ENCODE measurements around the gene THUMPD1. TPM values are rescaled to one million over a fixed set of nuclear protein-coding genes. Genes with fewer than 3 reads are reported as not detected.
"Not testable (repeated sequence)": the region's sequence is repeated elsewhere in the genome, so short reads cannot be mapped to it uniquely, and the experiment has no call there.

The THUMPD1 gene
- total RNA-seq, 2 experiments from 2014 or later: 39.2 to 43.8 TPM

DNA sequence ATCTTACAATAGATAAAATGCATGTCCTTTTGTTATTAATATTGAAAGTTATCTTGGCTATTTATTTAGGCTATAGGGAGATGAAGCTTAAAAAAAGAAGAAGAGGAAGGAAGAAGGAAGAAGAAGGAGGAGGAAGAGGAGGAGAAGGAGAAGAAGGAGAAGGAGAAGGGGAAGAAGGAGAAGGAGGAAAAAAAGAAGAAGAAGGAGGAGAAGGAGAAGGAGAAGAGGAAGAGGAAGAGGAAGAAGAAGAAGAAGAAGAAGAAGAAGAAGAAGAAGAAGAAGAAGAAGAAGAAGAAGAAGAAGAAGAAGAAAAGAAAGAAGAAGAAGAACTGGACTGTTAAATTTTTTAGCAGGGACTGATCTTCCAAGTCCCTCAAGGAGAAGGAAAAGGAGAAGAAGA, 23.9 kb downstream of the THUMPD1 start:
- H3K27me3 Mint-ChIP-seq (ENCODE audit: low read depth); H3K4me3 Mint-ChIP-seq; H3K36me3 Mint-ChIP-seq (ENCODE audit: low read depth); H3K9me3 Mint-ChIP-seq (ENCODE audit: insufficient read depth); CTCF ChIA-PET; H3K27ac Mint-ChIP-seq; H3K4me1 Mint-ChIP-seq (ENCODE audit: low read depth); ATAC-seq; DNase-seq: not testable (repeated sequence)
- POLR2A ChIA-PET: interaction anchor here (1.0 kb wide), 1 partner anchor 70 kb away, joined by 3 read pairs; no protein-coding TSS in a partner anchor

DNA sequence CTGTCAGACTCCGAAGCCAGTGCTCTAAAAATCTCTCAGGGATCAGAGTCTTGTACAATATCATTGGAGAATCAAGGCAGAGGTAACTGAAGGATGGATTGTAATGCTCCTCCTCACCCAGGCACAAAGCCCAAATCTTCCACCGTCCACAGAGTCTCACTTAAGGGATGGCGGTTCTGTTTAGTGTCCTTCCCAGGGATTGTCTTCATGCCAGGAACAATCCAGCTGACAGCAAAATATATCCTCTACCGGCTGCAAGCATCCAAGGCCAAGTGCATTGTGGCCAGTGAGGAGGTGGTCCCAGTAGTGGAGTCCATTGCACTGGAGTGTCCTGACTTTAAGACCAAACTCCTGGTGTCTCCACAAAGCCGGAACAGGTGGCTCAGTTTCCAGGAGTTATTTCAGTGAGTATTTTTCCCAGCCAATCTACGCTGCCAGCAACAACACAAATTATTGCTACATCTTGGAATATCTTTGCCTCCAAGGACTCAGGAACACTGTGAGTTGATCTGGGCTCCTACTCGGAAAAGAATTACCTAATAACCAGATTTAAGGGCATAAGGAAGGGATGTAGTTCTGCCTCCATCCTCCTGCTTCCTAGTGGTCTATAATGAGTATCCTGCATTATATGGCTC, 30.2 kb downstream of the THUMPD1 start:
- H3K4me1 Mint-ChIP-seq (ENCODE audit: low read depth): no peaks in the 10 kb centered on the region
- DNase-seq (no peak), ATAC-seq (no peak)
- ChIA-PET POLR2A (no interaction called here), CTCF (no interaction called here)
- H3K27ac Mint-ChIP-seq: no peak overlapping the region
- H3K27me3 Mint-ChIP-seq (ENCODE audit: low read depth): no peaks in the 10 kb centered on the region
- no peaks in the 10 kb centered on the region for H3K9me3 Mint-ChIP-seq (ENCODE audit: insufficient read depth)
- H3K4me3 Mint-ChIP-seq: no peak overlapping the region
- no peaks in the 10 kb centered on the region for H3K36me3 Mint-ChIP-seq (ENCODE audit: low read depth)

DNA sequence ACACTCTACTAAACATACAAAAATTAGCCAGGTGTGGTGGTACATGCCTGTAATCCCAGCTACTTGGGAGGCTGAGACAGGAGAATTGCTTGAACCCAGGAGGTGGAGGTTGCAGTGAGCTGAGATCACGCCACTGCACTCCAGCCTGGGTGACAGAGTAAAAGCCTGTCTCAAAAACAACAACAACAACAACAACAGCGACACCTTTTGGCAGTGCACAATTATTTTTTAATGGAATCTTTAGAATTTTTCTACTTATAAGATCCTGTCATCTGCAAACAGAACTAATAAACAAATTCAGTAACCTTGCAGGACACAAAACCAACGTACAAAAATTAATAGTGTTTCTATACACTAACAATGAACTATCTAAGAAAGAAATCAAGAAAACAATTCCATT, 33.5 kb downstream of the THUMPD1 start:
- H3K36me3 Mint-ChIP-seq (ENCODE audit: low read depth); ATAC-seq; H3K27me3 Mint-ChIP-seq (ENCODE audit: low read depth); POLR2A ChIA-PET; H3K4me3 Mint-ChIP-seq; H3K27ac Mint-ChIP-seq; H3K9me3 Mint-ChIP-seq (ENCODE audit: insufficient read depth); H3K4me1 Mint-ChIP-seq (ENCODE audit: low read depth): not testable (repeated sequence)
- CTCF ChIA-PET: interaction anchor here (1.6 kb wide), 1 partner anchor 31 kb away, joined by 4 read pairs; no protein-coding TSS in a partner anchor
- DNase-seq: peak; percentile 23

DNA sequence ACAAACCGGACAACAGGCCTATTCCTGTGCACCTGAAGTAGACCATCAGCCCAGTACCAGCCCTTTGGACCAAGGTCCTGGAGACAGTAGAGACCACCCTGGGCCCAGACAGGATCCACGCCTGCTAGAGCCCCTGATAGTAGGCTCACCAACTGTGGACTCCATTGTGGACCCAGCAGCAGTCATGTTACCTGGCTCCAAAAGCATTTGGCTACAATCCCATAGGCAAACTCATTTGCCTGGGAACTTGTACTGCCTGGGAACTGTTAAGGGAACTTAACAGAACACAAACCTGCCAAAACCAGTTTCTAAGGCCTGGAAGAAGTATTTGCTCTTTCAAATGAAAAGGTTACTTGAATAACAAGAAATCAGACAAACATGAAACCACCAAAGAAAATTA, 34.2 kb downstream of the THUMPD1 start:
- Mint-ChIP-seq H3K27ac (no peak overlapping the region), H3K4me1 (ENCODE audit: low read depth) (no peaks in the 10 kb centered on the region), H3K27me3 (ENCODE audit: low read depth) (no peaks in the 10 kb centered on the region), H3K36me3 (ENCODE audit: low read depth) (no peaks in the 10 kb centered on the region), H3K9me3 (ENCODE audit: insufficient read depth) (no peaks in the 10 kb centered on the region), H3K4me3 (no peak overlapping the region)
- ATAC-seq (no peak), DNase-seq (no peak)
- ChIA-PET CTCF (interaction anchor here (1.6 kb wide), 1 partner anchor 31 kb away, joined by 4 read pairs; no protein-coding TSS in a partner anchor), POLR2A (no interaction called here)

DNA sequence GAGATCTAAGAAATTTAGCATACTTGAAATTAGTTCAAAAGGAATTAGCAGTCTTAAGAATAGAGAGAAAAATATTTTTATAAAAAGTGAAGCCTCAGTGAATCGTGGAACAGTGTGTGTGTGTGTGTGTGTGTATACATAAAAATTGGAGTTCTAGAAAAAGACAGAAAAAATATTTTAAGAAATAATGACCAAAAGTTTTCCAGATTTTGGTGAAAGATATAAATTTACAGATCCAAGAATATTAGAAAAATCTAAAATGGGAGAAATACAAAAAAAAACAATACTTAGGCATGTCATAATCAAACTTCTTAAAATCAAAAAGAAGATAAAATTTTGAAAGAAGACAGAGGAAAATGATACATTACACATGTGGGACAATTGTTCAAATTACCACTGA, 35.6 kb downstream of the THUMPD1 start:
- H3K36me3 Mint-ChIP-seq (ENCODE audit: low read depth); POLR2A ChIA-PET; H3K4me1 Mint-ChIP-seq (ENCODE audit: low read depth); H3K9me3 Mint-ChIP-seq (ENCODE audit: insufficient read depth); H3K27me3 Mint-ChIP-seq (ENCODE audit: low read depth); CTCF ChIA-PET; H3K4me3 Mint-ChIP-seq; H3K27ac Mint-ChIP-seq; DNase-seq; ATAC-seq: not testable (repeated sequence)

DNA sequence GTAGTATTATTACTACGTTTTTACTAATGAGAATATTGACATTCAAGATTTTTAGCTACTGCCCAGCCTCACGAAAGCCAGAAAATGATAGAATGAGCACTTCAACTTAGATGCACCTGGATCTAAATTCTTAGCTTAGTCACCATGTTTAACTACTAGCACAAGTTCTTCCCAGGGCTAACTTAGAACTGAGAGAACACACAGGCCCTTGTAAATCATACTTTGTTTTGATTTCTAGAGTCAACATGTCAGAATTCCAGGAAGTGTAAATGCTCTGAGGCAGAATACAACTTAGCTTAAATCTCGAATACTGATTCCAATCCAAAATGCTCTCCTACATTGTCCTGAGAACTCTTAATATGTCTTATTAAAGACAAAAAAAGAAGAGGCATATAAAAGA, 37.3 kb downstream of the THUMPD1 start:
- ATAC-seq: no peak
- no peaks in the 10 kb centered on the region for H3K36me3 Mint-ChIP-seq (ENCODE audit: low read depth)
- H3K9me3 Mint-ChIP-seq (ENCODE audit: insufficient read depth): no peaks in the 10 kb centered on the region
- H3K4me3 Mint-ChIP-seq: no peak overlapping the region
- CTCF ChIA-PET: no interaction called here
- POLR2A ChIA-PET: no interaction called here
- no peak for DNase-seq
- H3K4me1 Mint-ChIP-seq (ENCODE audit: low read depth): no peaks in the 10 kb centered on the region
- H3K27me3 Mint-ChIP-seq (ENCODE audit: low read depth): peaks cover 3% of the 10 kb centered on the region
- no peak overlapping the region for H3K27ac Mint-ChIP-seq

DNA sequence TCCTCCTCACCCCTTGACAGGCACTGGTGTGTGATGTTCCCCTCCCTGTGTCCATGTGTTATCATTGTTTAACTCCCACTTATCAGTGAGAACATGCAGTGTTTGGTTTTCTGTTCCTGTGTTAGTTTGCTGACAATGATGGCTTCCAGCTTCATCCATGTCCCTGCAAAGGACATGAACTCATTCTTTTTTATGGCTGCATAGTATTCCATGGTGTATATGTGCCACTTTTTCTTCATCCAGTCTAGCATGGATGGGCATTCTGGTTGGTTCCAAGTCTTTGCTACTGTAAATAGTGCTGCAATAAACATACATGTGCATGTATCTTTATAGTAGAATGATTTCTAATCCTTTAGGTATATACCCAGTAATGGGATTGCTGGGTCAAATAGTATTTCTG, 39.9 kb downstream of the THUMPD1 start:
- CTCF ChIA-PET; POLR2A ChIA-PET; DNase-seq; H3K9me3 Mint-ChIP-seq (ENCODE audit: insufficient read depth); H3K4me1 Mint-ChIP-seq (ENCODE audit: low read depth); H3K27me3 Mint-ChIP-seq (ENCODE audit: low read depth); H3K4me3 Mint-ChIP-seq; H3K36me3 Mint-ChIP-seq (ENCODE audit: low read depth); ATAC-seq; H3K27ac Mint-ChIP-seq: not testable (repeated sequence)

DNA sequence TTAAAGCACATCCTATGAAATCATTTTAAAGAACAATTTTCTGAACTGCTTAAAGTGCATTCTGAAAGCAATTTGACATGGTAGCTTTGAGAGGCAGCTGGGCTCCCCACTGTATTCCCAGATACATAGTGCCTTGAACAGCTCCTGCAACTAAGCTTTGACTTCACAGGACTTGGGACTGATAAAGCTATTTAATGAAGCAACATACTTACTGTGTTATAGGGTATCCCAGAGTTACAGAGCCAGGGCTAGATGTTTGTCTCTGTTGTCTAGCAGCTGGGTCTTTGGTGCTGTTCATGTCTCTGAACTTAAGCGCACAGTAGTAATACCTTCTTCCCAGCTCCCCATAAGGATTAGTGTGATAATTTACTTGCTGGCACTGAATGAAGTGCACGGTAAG, 45.0 kb downstream of the THUMPD1 start:
- no peak overlapping the region for H3K27ac Mint-ChIP-seq
- CTCF ChIA-PET: no interaction called here
- H3K4me1 Mint-ChIP-seq (ENCODE audit: low read depth): no peaks in the 10 kb centered on the region
- no peaks in the 10 kb centered on the region for H3K9me3 Mint-ChIP-seq (ENCODE audit: insufficient read depth)
- DNase-seq (no peak), ATAC-seq (no peak)
- POLR2A ChIA-PET: no interaction called here
- peaks cover 8% of the 10 kb centered on the region for H3K27me3 Mint-ChIP-seq (ENCODE audit: low read depth)
- no peak overlapping the region for H3K4me3 Mint-ChIP-seq
- no peaks in the 10 kb centered on the region for H3K36me3 Mint-ChIP-seq (ENCODE audit: low read depth)

DNA sequence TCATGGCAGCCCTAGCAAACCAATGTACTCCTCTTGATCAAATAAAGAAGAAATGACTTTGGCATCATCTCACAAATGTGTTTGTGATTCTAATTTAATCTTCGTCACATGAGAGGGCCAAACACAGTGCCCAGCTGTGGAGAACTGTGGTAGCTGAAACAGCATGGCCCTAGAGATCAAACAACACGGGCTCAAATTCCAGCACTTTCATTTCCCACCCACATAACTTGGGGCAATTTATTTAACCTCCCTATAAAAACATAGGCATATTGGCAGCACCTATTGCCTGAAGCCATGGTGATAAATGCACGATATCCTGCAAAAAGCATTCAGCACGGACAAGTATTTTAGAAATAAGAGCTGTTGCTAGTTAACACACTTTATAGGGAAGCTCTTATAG, 46.6 kb downstream of the THUMPD1 start:
- Mint-ChIP-seq H3K36me3 (ENCODE audit: low read depth) (no peaks in the 10 kb centered on the region), H3K27ac (no peak overlapping the region), H3K4me3 (no peak overlapping the region), H3K27me3 (ENCODE audit: low read depth) (peaks cover 10% of the 10 kb centered on the region), H3K9me3 (ENCODE audit: insufficient read depth) (no peaks in the 10 kb centered on the region), H3K4me1 (ENCODE audit: low read depth) (no peaks in the 10 kb centered on the region)
- no peak for ATAC-seq
- DNase-seq: no peak
- CTCF ChIA-PET: no interaction called here
- POLR2A ChIA-PET: no interaction called here

DNA sequence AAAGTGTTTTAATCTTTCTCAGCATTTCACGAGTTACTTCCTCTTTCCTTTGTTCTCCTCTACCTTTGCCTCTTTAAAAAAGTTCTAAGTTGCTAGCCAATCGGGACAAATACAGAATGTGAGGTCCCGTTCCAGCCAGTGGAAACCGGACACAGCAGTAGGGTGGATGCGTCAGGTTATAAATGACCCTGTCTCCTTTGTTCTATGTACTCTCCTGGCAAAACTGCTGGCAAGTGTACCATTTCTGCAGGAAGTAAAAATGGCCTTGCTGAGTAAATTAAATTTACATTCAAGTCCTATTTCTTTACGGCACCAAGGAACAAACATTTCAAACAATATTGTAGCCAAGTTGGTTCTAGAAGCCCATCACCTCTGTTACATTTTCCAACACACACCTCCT, 47.5 kb downstream of the THUMPD1 start:
- CTCF ChIA-PET; H3K4me3 Mint-ChIP-seq; ATAC-seq; H3K4me1 Mint-ChIP-seq (ENCODE audit: low read depth); H3K27ac Mint-ChIP-seq; DNase-seq; H3K9me3 Mint-ChIP-seq (ENCODE audit: insufficient read depth); H3K36me3 Mint-ChIP-seq (ENCODE audit: low read depth); POLR2A ChIA-PET: not testable (repeated sequence)
- H3K27me3 Mint-ChIP-seq (ENCODE audit: low read depth): peaks cover 12% of the 10 kb centered on the region

DNA sequence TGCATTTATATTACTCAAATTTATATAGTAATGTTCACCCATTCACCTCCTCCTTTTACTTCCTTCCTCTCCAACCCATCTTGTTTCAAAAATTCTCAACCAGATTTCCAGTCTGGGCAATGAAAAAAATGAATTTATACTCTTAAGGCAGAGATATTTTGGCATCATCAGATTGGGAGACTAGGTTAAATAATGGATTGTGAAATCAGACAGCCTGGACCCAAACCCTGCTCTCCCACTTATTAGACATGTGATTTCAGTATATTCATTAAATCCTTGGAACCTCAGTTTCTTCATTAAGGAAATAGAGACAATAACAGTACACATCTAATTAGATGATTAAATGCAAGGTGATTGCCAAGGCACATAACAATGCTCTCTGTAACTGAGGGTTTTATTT, 52.0 kb downstream of the THUMPD1 start:
- DNase-seq (no peak), ATAC-seq (no peak)
- CTCF ChIA-PET: no interaction called here
- peaks cover 10% of the 10 kb centered on the region for H3K27me3 Mint-ChIP-seq (ENCODE audit: low read depth)
- no peaks in the 10 kb centered on the region for H3K4me1 Mint-ChIP-seq (ENCODE audit: low read depth)
- H3K27ac Mint-ChIP-seq: no peak overlapping the region
- POLR2A ChIA-PET: no interaction called here
- H3K9me3 Mint-ChIP-seq (ENCODE audit: insufficient read depth): no peaks in the 10 kb centered on the region
- no peak overlapping the region for H3K4me3 Mint-ChIP-seq
- no peaks in the 10 kb centered on the region for H3K36me3 Mint-ChIP-seq (ENCODE audit: low read depth)

DNA sequence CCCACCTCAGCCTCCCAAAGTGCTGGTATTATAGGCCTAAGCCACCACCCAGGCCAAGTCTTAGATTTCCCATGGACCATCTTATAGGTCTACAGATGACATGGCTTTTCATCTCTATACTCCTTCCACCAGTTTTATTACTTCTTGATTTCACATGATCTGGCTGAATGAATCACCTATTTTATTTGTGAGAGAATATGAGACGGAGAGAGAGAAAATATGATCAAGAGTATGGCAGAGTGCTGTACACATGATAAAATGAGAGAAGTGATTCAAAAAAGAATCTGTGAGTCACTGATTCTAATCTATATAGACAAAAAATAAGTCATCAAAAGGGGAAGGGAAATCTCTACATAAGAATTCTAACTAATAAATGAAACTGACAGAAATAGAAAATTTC, 57.8 kb downstream of the THUMPD1 start:
- Mint-ChIP-seq H3K4me1 (ENCODE audit: low read depth) (no peaks in the 10 kb centered on the region), H3K27me3 (ENCODE audit: low read depth) (peaks cover 2% of the 10 kb centered on the region), H3K36me3 (ENCODE audit: low read depth) (no peaks in the 10 kb centered on the region), H3K27ac (no peak overlapping the region), H3K9me3 (ENCODE audit: insufficient read depth) (no peaks in the 10 kb centered on the region), H3K4me3 (no peak overlapping the region)
- DNase-seq: no peak
- no peak for ATAC-seq
- ChIA-PET CTCF (no interaction called here), POLR2A (no interaction called here)
